Neural cell (in vitro differentiated cells): ENCODE results near the gene LSM4.
"Not testable (repeated sequence)": the region's sequence is repeated elsewhere in the genome, so short reads cannot be mapped to it uniquely, and the experiment has no call there.

ENCODE experiments used
- EP300 ChIP-seq: fragments of 450-650 bp; conservative IDR thresholded peaks from 2 replicates; pipeline ENCODE4 v1.6.1; 2014; ENCODE audit warnings: antibody characterized with exemption, mild to moderate bottlenecking, moderate library complexity; ENCODE audit not compliant: poor library complexity, severe bottlenecking
- EZH2 ChIP-seq: fragments of 200-600, 300-800 bp; shearing (Covaris generic), sonication (generic); IDR thresholded peaks from 2 replicates; pipeline ENCODE4 v1.6.1; 2014; ENCODE audit warnings: antibody characterized with exemption, low read length, borderline replicate concordance, mild to moderate bottlenecking; ENCODE audit not compliant: insufficient read depth, poor library complexity, severe bottlenecking
- MXI1 ChIP-seq: fragments of 450-650 bp; conservative IDR thresholded peaks from 2 replicates; pipeline ENCODE4 v1.6.1; 2014; ENCODE audit warnings: antibody characterized with exemption, mild to moderate bottlenecking; ENCODE audit not compliant: poor library complexity, severe bottlenecking
- POLR2AphosphoS5 ChIP-seq: IDR thresholded peaks from 2 replicates; pipeline ENCODE4 v1.6.1; 2012
- RAD21 ChIP-seq: fragments of 450-650 bp; conservative IDR thresholded peaks from 2 replicates; pipeline ENCODE4 v1.6.1; 2014; ENCODE audit warnings: antibody characterized with exemption, mild to moderate bottlenecking, moderate library complexity
- SMC3 ChIP-seq: fragments of 450-650 bp; conservative IDR thresholded peaks from 2 replicates; pipeline ENCODE4 v1.6.1; 2014; ENCODE audit warnings: antibody characterized with exemption, mild to moderate bottlenecking, moderate library complexity; ENCODE audit not compliant: poor library complexity
- TAF1 ChIP-seq: IDR thresholded peaks from 2 replicates; pipeline ENCODE4 v1.6.1; 2012; ENCODE audit warnings: low read depth
- TF ChIP-seq, protein P1 (sequence below): fragments of 450-650 bp; IDR thresholded peaks from 2 replicates; pipeline ENCODE4 v1.5.1; 2014; ENCODE audit warnings: antibody characterized with exemption, mild to moderate bottlenecking, moderate library complexity; ENCODE audit not compliant: poor library complexity, severe bottlenecking
- TF ChIP-seq, protein P2 (sequence below): IDR thresholded peaks from 2 replicates; pipeline ENCODE4 v1.6.1; 2012; ENCODE audit warnings: borderline replicate concordance

- TF ChIP-seq EZH2, MXI1, RAD21, POLR2AphosphoS5, EP300, TAF1, SMC3: not testable (repeated sequence)
- TF ChIP-seq, protein P1, sequence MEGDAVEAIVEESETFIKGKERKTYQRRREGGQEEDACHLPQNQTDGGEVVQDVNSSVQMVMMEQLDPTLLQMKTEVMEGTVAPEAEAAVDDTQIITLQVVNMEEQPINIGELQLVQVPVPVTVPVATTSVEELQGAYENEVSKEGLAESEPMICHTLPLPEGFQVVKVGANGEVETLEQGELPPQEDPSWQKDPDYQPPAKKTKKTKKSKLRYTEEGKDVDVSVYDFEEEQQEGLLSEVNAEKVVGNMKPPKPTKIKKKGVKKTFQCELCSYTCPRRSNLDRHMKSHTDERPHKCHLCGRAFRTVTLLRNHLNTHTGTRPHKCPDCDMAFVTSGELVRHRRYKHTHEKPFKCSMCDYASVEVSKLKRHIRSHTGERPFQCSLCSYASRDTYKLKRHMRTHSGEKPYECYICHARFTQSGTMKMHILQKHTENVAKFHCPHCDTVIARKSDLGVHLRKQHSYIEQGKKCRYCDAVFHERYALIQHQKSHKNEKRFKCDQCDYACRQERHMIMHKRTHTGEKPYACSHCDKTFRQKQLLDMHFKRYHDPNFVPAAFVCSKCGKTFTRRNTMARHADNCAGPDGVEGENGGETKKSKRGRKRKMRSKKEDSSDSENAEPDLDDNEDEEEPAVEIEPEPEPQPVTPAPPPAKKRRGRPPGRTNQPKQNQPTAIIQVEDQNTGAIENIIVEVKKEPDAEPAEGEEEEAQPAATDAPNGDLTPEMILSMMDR = not testable (repeated sequence)
- TF ChIP-seq, protein P2, sequence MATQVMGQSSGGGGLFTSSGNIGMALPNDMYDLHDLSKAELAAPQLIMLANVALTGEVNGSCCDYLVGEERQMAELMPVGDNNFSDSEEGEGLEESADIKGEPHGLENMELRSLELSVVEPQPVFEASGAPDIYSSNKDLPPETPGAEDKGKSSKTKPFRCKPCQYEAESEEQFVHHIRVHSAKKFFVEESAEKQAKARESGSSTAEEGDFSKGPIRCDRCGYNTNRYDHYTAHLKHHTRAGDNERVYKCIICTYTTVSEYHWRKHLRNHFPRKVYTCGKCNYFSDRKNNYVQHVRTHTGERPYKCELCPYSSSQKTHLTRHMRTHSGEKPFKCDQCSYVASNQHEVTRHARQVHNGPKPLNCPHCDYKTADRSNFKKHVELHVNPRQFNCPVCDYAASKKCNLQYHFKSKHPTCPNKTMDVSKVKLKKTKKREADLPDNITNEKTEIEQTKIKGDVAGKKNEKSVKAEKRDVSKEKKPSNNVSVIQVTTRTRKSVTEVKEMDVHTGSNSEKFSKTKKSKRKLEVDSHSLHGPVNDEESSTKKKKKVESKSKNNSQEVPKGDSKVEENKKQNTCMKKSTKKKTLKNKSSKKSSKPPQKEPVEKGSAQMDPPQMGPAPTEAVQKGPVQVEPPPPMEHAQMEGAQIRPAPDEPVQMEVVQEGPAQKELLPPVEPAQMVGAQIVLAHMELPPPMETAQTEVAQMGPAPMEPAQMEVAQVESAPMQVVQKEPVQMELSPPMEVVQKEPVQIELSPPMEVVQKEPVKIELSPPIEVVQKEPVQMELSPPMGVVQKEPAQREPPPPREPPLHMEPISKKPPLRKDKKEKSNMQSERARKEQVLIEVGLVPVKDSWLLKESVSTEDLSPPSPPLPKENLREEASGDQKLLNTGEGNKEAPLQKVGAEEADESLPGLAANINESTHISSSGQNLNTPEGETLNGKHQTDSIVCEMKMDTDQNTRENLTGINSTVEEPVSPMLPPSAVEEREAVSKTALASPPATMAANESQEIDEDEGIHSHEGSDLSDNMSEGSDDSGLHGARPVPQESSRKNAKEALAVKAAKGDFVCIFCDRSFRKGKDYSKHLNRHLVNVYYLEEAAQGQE = not testable (repeated sequence)
Observed at GRCh38 chr19:18364277-18364825, 41.5 kb upstream of the LSM4 start.
